Smooth muscle cell of the brain vasculature (primary cell): ENCODE measurements around the gene CHD9.
A peak's percentile ranks its signal among the peaks of the same experiment; 100 is the strongest.
"Not testable (repeated sequence)": the region's sequence is repeated elsewhere in the genome, so short reads cannot be mapped to it uniquely, and the experiment has no call there.

ENCODE experiments used
- DNase-seq: peaks from one replicate; pipeline ENCODE4 v3.0.0-alpha.2; 2012; ENCODE audit warnings: low read depth, low spot score

CHD9 gene

DNA sequence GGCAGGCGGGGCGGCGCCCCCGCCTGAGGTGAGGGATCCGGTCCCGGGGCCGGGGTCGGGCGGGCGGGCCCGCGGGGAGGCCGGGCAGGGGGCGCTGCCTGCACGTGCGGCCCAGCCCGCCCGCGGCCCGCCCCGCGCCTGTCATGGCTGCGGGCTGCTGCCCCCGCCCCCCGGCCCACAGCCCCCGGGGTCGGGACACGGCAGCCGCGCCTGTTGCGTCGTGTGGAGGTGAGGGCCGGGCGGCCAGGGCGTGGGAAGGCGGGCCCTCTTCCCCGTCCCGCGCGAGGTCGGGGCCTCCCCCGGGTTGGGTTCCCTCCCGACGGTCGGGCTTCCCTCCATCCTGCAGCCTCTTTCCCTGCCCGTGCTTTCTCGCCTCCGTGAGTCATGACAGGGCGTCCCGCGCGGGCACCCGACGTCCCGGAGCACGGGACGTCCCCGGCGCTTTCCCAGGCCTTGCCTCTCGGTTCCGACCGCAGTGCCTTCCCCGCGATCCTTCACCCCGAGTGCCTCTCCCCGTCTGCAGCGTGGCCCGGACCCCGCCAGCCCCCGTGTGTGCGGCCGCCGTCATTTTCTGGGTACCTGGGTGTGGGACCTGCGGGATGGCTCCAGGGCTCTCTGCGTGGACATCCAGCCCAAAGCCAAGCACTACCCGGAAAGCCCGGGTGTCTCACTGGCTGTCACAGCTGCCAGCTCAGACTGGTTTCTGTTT lies 76.7 kb downstream of the CHD9 start:
- DNase-seq: no peak

DNA sequence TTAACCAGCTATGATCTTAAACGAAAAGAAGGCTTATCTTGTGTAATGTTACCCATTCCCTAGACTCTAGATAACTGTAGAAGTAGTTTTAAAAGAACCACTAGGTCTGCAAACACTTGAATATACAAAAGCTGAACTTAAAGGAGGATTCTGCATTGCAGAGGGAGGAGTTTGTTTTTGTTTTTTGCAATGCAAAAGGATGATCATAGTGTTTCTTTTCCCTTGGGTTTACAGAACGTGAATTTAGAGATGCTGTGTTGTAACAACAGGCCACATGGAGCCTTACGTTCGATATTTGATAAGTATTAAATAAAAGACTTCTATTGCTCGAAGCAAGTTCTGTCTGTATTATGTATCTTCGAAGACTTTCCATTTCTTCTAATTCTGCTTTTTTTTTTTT lies 77.6 kb downstream of the CHD9 start:
- no peak for DNase-seq

DNA sequence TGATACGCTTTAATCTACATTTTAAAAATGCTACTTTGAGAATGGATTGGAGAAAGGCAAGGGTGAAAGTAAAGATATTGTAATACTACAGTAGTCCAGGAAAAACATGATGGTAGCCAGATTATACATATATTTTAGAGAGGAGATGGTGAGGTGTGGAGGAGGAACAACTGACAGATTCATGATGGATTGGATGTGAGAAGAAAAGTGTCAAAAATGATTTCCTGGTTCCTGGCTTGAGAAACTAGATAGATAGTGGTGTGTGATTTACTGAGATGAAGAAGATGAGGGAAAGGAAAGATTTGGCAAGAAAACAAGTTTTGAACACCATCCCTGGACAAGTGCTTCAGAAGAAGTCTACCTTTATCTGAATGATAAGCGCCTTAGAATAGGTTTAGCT lies 80.5 kb downstream of the CHD9 start:
- DNase-seq: no peak

DNA sequence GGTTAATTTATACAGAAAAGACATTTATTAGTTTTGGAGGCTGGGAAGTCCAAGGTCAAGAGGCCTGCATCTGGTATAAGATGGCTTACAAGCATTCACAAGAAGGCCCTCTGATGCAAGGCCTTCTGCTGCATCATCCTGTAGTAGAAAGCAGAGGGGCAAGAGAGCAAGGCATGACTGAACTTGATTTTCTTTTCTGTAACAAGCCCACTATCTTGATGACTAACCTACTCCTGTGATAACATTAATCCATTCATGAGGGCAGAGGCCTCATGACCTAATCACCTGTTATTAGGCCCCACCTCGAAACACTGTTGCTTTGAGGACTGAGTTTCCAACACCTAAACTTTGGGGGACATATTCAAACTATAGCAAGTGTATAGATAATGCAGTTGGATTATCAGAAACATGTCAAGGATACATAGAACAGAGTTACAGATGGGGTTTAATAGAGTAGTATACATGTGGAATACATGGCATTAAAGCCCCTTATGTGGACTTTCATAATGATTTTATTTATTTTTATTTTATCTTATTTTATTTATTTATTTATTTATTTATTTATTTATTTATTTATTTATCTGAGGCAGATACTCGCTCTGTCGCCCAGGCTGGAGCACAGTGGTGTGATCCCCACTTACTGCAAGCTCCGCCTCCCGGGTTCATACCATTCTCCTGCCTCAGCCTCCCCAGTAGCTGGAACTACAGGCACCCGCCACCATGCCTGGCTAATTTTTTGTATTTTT lies 88.2 kb downstream of the CHD9 start:
- DNase-seq: no peak

DNA sequence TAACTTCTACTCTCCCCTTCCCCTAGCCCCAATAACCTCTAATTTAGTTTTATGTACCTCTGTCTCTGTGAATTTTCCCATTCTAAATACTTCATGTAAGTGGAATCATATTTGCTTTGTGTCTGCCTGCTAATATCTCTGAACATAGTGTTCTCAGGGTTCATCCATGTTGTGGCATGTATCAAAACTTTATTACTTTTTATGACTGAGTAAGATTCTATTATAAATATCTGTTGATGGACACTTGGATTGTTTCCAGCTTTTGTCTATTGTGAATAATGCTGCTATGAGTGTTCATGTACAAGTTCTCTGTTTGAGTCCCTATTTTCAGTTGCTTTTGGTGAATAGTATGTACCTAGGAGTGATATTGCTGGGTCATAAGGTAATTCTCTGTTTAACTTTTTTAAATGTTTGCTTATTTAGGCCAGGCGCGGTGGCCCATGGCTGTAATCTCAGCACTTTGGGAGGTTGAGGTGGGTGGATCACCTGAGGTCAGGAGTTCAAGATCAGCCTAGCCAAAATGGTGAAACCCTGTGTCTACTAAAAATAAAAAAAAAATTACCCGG lies 92.8 kb downstream of the CHD9 start:
- no peak for DNase-seq

DNA sequence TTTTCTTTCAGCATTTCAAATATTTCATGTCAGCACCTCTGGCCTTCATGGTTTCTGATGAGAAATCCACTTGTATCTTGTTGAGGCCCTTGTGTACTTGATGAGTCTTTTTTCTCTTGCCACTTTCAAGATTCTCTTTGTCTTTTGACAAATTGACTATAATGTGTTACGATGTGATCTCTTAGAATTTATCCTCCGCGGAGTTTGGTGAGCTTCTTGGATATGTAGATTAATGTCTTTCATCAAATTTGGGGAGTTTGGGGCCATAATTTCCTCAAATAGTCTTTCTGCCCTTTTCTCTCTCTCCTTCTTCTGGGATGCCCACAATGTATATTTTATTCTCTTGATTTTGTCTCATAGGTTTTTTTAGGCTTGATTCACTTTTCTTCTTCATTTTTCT lies 96.0 kb downstream of the CHD9 start:
- no peak for DNase-seq

DNA sequence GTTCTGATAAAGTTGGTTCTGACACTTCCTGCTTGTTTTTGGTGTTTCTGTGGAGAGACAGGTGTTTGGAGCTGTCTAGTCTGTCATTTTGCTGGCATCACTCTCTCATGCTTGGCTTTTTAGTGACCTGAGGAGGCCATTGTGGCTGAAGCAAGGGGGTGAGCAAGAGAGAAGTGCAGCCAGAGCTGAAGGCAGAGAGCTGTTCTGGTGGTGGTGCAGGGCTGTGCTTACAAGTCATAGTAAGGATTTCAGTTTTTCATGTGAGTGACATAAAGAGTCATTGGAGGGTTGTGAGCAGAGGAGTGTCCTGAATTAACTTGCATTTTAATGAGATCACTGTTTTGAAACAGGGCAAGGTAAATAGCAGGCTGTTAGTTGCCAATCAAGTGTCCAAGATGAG lies 97.5 kb downstream of the CHD9 start:
- DNase-seq: no peak

DNA sequence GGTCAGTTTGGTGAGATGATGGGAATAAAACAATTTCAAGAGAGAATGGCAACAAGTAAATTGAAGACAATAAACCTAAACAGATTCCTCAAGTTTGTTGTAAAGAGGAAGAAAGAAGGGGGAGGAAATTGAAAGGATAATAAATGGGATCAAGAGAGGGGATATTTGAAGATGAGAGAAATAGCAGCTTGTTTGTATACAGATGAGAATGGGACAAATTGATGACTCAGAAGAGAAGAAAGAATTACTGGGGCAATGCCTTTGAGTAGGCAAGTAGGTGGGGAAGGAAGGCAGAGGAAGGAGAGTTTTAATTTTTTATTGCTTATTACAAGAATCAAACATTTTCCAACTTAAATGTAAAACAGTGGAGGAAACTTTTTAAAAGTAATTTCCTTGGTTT lies 98.3 kb downstream of the CHD9 start:
- no peak for DNase-seq

DNA sequence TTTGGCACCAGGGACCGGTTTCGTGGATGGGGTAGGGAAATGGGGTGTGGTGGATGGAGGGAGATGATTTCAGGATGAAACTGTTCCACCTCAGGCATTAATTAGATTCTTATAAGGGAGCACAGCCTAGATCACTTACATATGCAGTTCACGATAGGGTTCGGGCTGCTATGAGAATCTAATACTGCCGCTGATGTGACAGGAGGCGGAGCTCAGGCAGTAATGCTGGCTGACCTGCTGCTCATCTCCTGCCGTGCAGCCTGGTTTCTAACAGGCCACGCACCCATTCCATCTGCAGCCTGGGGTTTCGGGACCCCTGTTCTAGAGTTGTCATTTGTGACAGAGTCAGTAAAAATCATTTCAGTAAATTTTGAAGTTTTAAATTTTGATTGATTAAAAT lies 99.7 kb downstream of the CHD9 start:
- no peak for DNase-seq

DNA sequence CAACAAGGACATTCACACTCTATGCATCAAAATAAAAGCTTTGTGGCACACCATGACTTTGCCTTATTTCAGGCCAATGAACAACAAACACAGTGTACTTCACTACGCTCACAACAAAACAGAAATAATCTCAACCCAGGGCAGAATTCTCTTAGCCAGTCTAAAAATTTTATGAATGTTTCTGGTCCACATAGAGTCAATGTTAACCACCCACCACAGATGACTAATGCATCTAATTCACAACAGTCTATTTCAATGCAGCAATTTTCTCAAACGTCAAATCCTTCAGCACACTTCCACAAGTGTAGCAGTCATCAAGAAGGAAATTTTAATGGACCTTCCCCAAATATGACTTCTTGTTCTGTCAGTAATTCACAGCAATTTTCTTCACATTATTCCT lies 101.7 kb downstream of the CHD9 start:
- no peak for DNase-seq

DNA sequence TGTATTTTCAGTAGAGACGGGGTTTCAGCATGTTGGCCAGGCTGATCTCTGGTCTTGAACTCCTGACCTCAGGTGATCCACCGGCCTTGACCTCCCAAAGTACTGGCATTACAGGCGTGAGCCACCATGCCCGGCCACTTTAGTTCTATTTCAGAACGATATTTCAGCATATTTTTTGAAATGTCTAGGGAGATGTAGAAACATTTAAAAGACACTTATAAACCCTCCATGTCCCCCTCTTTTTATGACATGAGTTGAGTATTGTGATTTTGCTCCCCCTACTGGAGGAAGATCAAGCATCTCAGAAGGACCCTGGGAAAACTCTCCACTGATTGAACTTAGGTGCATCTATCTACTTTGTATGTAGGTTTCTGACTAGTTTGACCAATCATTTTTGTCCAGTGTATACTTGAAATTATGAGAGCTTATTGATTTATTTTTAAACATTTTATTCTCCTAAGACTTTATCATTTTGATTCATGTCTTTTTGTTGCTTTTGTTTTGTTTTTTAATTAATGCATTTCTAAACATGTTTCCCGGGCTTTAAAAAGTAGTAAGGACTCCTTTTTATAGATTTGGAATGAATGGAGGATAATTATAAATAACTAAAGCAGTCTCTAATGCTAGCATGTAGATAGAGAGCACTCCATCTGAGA lies 105.1 kb downstream of the CHD9 start:
- DNase-seq: peak; percentile 24

DNA sequence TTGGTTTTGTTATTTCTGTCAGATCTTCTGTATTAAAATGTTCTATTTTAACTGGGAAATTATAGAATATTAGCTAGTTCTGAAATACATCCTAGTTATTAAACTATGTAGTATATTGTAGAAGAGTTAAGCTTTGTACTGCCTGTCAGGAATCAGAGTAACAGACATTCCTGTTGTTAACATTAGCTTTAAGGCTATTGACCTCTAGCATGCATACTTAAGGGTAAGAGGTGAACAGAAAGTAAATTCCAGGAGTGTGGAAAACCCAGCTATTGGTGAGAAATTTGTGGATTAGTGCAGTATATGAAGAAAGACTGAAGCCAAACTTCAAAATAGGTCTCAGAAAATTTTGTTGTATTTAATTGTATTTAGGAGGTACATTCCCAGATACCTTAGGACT lies 111.3 kb downstream of the CHD9 start:
- DNase-seq: no peak

DNA sequence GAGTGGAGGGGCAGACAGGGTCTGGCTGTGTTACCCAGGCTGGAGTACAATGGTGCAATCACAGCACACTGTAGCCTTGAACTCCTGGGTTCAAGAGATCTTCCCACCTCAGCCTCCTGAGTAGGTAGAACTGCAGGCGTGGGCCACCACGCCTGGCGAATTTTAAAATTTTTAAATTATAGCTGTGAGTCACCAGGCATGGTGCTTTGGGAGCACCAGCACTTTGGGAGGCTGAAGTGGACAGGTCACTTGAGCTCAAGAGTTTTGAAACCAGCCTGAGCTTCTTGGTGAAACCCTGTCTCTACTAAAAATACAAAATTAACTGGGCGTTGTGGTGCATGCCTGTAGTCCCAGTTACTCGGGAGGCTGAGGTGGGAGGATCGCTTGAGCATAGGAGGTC lies 114.0 kb downstream of the CHD9 start:
- DNase-seq: no peak

DNA sequence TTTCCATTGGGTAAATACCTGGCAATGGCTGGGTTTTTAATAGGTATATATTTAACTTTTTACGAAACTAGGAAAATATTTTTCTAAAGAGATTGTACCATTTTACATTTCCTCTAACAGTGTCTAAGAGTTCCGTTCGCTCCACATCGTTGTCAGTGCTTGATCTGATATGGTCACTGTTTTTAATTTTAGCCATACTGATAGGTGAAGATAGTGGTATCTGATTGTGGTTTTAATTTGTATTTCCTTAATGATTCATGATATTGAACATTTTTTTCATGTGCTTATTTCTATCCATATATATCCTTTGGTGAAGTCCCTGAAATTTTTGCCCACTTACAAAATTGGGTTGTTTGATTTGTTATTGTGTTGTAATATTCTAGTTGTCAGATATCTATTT lies 117.7 kb downstream of the CHD9 start:
- no peak for DNase-seq

DNA sequence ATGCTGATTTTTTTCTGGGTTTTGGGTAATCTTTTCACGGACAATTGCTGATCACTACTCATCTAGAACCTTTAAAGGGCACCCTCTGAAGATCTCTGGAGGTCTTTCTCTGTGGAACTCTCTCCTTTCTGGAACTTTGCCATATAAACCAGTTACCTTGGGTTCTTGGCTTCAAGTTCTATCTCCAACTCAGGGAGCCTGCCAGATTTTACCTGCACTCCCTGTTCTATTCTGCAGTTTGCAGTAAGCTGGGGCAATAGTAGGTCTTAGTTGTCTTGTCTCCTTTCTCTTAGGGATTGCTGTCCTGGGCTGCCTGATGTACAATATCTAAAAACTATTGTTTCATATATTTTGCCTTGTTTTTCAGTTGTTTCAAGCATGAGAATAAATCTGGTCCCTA lies 120.3 kb downstream of the CHD9 start:
- no peak for DNase-seq

DNA sequence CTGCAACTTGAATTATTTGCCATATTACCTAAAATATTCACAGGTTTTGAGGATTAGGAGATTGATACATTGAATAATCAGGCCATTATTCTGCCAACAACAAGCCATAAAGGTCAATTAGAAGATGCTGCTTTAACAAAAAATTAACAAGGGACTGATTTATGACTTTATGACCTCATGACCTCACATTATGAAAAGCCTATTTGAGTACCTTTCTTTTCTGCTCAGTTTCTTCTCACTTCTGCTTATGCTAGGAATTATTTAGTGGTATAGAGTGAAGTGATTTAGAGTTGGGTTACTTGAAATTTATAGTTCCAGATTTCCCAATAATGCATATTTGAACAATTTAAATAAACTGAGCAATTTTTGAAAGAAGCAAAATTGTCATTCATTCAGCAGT lies 121.6 kb downstream of the CHD9 start:
- no peak for DNase-seq

DNA sequence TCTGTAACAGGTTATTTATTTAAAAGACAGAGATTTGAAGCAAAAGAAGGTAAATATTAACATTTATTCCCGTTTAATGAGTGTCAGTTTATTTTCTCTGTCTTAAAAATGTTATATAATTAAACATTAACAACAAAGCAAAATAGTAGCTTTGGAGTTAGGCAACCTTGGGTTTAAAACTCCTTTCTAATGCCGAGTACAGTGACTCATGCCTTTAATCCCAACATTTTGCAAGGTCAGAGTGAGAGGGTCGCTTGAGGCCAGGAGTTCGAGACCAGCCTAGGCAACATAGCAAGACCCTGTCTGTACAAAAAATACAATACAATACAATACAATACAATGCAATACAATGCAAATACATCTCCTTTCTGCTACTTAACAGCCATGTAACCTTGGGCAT lies 128.7 kb downstream of the CHD9 start:
- DNase-seq: no peak

DNA sequence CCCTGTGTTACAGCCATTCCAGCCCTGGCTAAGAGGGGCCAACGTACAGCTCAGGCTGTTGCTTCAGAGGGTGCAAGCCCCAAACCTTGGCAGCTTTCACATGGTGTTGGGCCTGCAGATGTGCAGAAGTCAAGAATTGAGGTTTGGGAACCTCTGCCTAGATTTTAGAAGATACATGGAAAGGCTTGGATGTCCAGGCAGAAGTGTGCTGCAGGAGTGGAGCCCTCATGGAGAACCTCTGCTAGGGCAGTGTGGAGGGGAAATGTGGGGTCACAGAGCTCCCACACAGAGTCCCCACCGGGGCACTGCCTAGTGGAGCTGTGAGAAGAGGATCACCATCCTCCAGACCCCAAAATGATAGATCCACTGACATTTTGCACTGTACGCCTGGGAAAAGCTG lies 130.9 kb downstream of the CHD9 start:
- DNase-seq: not testable (repeated sequence)

DNA sequence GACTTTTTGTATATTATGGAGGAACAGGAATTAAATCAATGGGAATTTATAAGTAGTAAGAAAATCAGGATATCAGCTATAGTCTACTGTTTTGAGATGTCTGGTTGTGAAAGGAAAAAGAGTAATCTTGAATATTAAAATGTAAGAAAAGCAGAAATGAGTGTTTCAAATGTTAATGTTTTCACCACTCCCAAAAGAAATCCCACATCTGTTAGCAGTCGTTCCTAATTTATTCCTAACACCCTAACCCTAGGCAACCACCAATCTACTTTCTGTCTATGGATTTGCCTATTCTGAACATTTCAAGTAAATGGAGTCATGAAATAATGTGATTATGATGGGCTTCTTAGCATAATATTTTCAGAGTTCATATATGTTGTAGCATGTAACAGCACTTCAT lies 133.0 kb downstream of the CHD9 start:
- DNase-seq: no peak

DNA sequence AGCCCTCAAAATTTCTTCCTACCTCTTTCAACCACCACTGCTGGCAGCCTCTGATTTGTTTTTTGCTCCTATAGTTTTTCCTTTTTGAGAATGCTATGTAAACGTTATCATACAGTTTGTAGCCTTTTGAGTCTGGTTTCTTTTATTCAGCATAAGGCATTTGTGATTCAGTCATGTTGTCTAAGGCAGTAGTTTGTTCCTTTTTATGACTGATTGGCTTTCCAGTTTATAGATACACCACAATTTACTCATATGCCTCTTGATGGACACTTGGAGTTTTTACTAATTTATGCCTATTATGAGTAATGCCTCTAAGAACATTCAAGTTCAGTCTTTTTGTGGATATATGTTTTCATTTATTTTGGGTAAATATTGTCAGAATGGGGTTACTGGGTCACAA lies 136.6 kb downstream of the CHD9 start:
- DNase-seq: no peak

DNA sequence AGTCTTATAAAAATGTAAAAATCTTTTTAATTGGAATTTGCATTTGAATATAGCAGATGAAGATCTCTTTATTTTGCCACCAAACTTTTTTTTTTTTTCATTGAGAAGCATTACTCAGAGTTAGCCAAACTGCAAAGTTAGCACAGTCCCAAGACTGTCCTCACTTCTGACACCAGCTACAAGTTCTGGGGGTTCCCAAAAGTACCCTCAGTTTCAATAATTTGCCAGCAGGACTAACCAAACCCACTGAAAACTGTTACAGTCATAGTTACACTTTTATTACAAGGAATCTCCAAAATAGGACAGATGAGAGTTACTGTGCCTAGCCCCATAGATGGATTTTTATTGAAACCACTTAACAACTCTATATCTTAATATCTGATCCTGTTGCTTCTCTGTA lies 144.1 kb downstream of the CHD9 start:
- no peak for DNase-seq

DNA sequence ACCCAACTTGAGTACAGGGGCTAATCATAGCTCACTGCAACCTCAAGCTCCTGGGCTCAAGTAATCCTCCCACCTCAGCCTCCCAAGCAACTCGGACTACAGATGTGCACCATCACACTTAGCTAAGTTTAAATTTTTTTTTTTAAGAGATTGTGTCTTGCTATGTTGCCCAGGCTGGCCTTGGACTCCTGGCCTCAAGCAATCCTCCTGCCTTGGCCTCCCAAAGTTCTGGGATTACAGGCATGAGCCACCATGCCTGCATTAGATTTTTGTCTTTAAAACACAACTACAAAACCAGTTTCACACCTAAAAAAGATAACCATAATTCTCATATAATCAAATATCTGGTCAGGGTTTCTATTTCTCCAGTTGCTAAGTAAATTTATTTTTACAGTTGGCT lies 147.1 kb downstream of the CHD9 start:
- no peak for DNase-seq

DNA sequence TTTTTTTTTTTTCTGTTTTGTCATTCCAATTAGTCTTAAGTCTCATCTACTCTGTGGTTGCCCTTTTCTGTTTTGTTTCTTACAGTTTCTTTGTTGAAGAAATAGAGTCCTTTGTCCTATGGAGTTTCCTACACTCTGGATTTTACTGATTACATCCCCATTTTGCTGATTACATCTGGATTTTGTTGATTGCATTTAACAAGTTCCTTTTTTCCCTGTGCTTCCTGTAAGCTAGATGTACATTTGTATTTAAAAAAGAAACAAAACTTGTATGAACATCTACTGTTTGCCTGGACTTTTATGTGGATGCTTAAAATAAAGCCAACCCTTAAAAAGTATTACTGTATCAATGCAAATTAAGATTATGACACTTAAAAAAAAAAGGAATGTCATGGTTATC lies 147.6 kb downstream of the CHD9 start:
- DNase-seq: no peak
